ENCODE measurements around the gene THOC1.

Gene THOC1

DNA sequence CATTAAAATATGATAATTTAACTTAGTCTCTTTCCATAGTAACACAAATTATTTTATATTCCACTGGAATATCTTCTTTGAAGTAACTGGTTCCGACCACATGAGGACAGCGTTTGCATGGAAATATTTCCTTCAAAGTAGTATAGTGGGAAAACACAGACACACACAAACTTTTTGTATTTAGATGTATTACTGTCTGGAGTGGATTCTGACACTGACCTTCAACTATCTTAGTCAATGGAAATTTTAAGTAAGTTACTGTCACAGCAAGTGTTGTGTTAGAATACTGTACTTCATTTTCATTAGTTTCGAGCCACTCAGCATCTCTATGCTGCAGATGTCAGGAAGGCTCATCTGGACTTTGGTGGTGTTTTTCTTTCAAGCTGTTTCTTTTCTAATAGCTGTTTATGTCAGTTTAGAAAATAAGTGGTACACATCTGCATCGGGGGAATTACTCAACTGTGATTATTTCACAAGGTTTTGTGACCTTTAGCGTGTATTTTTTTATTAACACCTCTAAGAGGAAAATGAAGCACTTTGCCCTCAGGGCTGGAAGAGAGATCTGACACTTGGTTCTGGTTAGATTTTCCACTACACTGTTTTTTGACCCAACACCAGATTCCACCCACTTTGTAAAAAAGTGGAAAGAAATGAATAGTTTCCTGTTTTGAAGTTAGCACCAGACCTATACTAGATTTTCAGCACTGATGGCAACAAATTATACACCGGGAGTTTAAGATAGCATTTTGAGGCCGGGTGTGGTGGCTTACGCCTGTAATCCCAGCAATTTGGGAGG is 18.9 kb upstream of the THOC1 start:
- no peak overlapping the region for H3K27ac ChIP-seq (ENCODE audit: insufficient read depth in 1 of 2, low read depth in 1 of 2, low read length in 2 of 2, poor library complexity in 1 of 2, severe bottlenecking in 2 of 2)
- H3K27me3 ChIP-seq (replicated peaks in 2 of 5; ENCODE audit: control insufficient read depth in 4 of 5, insufficient read depth in 5 of 5, low read length in 4 of 5) = no peaks in the 10 kb centered on the region
- peak; percentile 31 to 55 (median 51) for DNase-seq
- no peaks in the 10 kb centered on the region for H3K36me3 ChIP-seq (ENCODE audit: control insufficient read depth in 4 of 4, insufficient read depth in 4 of 4, low read length in 3 of 4)
- ChIA-PET CTCF (interaction anchor here (0.8 to 3.2 kb wide), 4 partner anchors 39 to 337 kb away, joined by 4 to 25 read pairs (median 6); no protein-coding TSS in a partner anchor), POLR2A (no interaction called here)
- 92% methylated on average over 3 of the region's 8 CpGs for WGBS (ENCODE audit: insufficient coverage)
- H3K4me3 ChIP-seq (ENCODE audit: control insufficient read depth in 1 of 7, extremely low read depth in 1 of 7, insufficient read depth in 4 of 7, low read depth in 2 of 7, low read length in 6 of 7) = no peak overlapping the region
- H3K4me1 ChIP-seq (ENCODE audit: control extremely low read depth in 1 of 4, control insufficient read depth in 4 of 4, insufficient read depth in 4 of 4, low read length in 3 of 4) = no peaks in the 10 kb centered on the region
- H3K9me3 ChIP-seq (ENCODE audit: control extremely low read depth in 1 of 5, control insufficient read depth in 4 of 5, insufficient read depth in 2 of 5, low read depth in 1 of 5, low read length in 4 of 5) = no peaks in the 10 kb centered on the region

DNA sequence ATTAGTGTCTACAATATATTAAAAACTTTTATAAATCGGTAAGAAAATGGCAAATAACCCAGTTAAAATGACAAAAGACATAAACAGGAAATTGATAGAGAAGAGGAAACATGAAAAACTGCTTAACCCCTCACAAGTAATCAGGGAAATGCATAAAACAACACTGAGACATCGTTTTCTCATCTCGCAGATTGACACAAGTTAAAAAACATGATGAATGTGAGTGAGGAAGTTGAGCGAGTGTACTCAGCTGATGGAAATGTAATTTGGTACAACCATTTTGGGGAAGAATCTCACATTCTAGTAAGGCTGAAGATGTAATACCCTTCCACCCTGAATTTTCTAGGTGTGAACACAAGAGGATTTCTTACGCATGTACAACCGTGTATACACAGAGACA is 18.0 kb upstream of the THOC1 start:
- Histone ChIP-seq H3K9me3 (ENCODE audit: control extremely low read depth in 1 of 5, control insufficient read depth in 4 of 5, insufficient read depth in 2 of 5, low read depth in 1 of 5, low read length in 4 of 5) (no peaks in the 10 kb centered on the region), H3K4me3 (ENCODE audit: control insufficient read depth in 1 of 7, extremely low read depth in 1 of 7, insufficient read depth in 4 of 7, low read depth in 2 of 7, low read length in 6 of 7) (no peak overlapping the region), H3K27ac (ENCODE audit: insufficient read depth in 1 of 2, low read depth in 1 of 2, low read length in 2 of 2, poor library complexity in 1 of 2, severe bottlenecking in 2 of 2) (no peak overlapping the region), H3K4me1 (ENCODE audit: control extremely low read depth in 1 of 4, control insufficient read depth in 4 of 4, insufficient read depth in 4 of 4, low read length in 3 of 4) (no peaks in the 10 kb centered on the region), H3K27me3 (replicated peaks in 2 of 5; ENCODE audit: control insufficient read depth in 4 of 5, insufficient read depth in 5 of 5, low read length in 4 of 5) (no peaks in the 10 kb centered on the region), H3K36me3 (ENCODE audit: control insufficient read depth in 4 of 4, insufficient read depth in 4 of 4, low read length in 3 of 4) (no peaks in the 10 kb centered on the region)
- DNase-seq = no peak
- POLR2A ChIA-PET = no interaction called here
- CTCF ChIA-PET = no interaction called here
- 96% methylated on average over 4 of the region's 6 CpGs for WGBS (ENCODE audit: insufficient coverage)

DNA sequence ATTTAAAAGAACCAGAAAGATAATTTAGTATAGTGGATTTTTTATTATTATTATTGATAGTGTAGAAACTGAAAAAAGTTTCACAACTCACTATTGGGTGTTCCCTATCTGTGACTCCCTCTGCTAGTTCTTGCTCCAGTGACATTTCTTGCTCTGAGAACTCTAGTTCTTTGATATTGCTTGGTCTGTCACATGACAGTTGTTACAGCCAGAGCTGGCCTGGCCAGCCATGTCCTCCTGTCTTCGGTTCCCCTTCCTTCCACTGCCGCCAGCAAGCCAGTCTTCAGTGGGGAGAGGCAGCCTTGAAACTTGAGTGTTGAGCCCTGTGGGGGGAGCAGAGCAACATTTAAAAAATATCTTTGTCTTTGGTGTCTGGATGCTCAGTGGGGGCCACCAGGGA is 7.6 kb upstream of the THOC1 start:
- Histone ChIP-seq H3K9me3 (ENCODE audit: control extremely low read depth in 1 of 5, control insufficient read depth in 4 of 5, insufficient read depth in 2 of 5, low read depth in 1 of 5, low read length in 4 of 5) (peaks cover 0 to 11% (median 0%) of the 10 kb centered on the region in 5 experiments), H3K4me1 (ENCODE audit: control extremely low read depth in 1 of 4, control insufficient read depth in 4 of 4, insufficient read depth in 4 of 4, low read length in 3 of 4) (peaks cover 0 to 2% (median 0%) of the 10 kb centered on the region in 4 experiments), H3K4me3 (ENCODE audit: control insufficient read depth in 1 of 7, extremely low read depth in 1 of 7, insufficient read depth in 4 of 7, low read depth in 2 of 7, low read length in 6 of 7) (no peak overlapping the region), H3K36me3 (ENCODE audit: control insufficient read depth in 4 of 4, insufficient read depth in 4 of 4, low read length in 3 of 4) (no peaks in the 10 kb centered on the region), H3K27me3 (replicated peaks in 2 of 5; ENCODE audit: control insufficient read depth in 4 of 5, insufficient read depth in 5 of 5, low read length in 4 of 5) (no peaks in the 10 kb centered on the region), H3K27ac (ENCODE audit: insufficient read depth in 1 of 2, low read depth in 1 of 2, low read length in 2 of 2, poor library complexity in 1 of 2, severe bottlenecking in 2 of 2) (no peak overlapping the region)
- POLR2A ChIA-PET = no interaction called here
- WGBS (ENCODE audit: insufficient coverage) = 86% methylated on average over 1 of the region's 2 CpGs
- CTCF ChIA-PET = no interaction called here
- no peak for DNase-seq

DNA sequence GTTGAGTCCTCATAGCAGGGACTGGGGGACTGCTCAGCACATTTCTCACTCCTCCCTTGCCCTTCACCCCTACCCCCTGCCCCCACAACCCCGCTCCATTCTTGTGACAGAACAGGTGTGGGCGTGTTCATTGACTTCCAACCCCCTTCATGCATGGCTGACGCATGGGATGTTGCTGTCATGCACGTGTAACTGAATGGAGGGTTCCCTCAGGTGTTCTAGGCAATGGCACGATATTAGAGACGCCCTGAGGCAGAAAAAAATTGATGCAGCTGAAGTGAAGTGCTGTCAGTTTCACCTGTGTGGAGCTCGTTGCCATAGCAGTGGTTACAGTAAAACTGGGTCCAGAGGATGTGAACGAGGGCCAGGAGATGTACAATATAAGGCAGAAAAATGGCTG is 6.5 kb upstream of the THOC1 start:
- H3K36me3 ChIP-seq (ENCODE audit: control insufficient read depth in 4 of 4, insufficient read depth in 4 of 4, low read length in 3 of 4) = no peaks in the 10 kb centered on the region
- H3K27me3 ChIP-seq (replicated peaks in 2 of 5; ENCODE audit: control insufficient read depth in 4 of 5, insufficient read depth in 5 of 5, low read length in 4 of 5) = no peaks in the 10 kb centered on the region
- ChIA-PET CTCF (interaction anchor here (0.6 kb wide), 1 partner anchor 62 kb away, joined by 4 read pairs; no protein-coding TSS in a partner anchor), POLR2A (no interaction called here)
- 98% methylated on average over 5 of the region's 8 CpGs for WGBS (ENCODE audit: insufficient coverage)
- no peak for DNase-seq
- H3K4me1 ChIP-seq (ENCODE audit: control extremely low read depth in 1 of 4, control insufficient read depth in 4 of 4, insufficient read depth in 4 of 4, low read length in 3 of 4) = peaks cover 0 to 6% (median under 1%) of the 10 kb centered on the region in 4 experiments
- H3K4me3 ChIP-seq (ENCODE audit: control insufficient read depth in 1 of 7, extremely low read depth in 1 of 7, insufficient read depth in 4 of 7, low read depth in 2 of 7, low read length in 6 of 7) = no peak overlapping the region
- H3K27ac ChIP-seq (ENCODE audit: insufficient read depth in 1 of 2, low read depth in 1 of 2, low read length in 2 of 2, poor library complexity in 1 of 2, severe bottlenecking in 2 of 2) = no peak overlapping the region
- peaks cover 0 to 11% (median 0%) of the 10 kb centered on the region in 5 experiments for H3K9me3 ChIP-seq (ENCODE audit: control extremely low read depth in 1 of 5, control insufficient read depth in 4 of 5, insufficient read depth in 2 of 5, low read depth in 1 of 5, low read length in 4 of 5)

DNA sequence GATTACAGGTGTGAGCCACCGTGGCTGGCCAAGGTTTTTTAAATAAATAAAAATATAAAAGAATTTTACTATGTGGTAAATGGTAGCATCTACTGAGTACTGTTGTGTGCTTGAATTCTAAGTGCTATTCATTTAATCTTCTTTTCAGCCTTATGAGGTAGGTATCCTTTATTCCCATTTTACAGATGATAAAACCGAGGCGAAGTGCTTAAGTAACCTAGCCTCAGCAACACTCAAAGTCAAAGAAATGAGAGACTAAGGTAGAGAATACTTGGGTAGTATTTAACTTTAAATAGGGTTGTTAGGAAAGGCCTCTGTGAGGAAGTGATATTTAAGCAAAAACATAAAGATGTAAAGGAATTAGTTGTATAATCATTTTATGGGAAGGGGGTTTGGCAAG is 5.7 kb upstream of the THOC1 start:
- no peaks in the 10 kb centered on the region for H3K27me3 ChIP-seq (replicated peaks in 2 of 5; ENCODE audit: control insufficient read depth in 4 of 5, insufficient read depth in 5 of 5, low read length in 4 of 5)
- H3K36me3 ChIP-seq (ENCODE audit: control insufficient read depth in 4 of 4, insufficient read depth in 4 of 4, low read length in 3 of 4) = no peaks in the 10 kb centered on the region
- no peak overlapping the region for H3K4me3 ChIP-seq (ENCODE audit: control insufficient read depth in 1 of 7, extremely low read depth in 1 of 7, insufficient read depth in 4 of 7, low read depth in 2 of 7, low read length in 6 of 7)
- peaks cover 0 to 14% (median 6%) of the 10 kb centered on the region in 4 experiments for H3K4me1 ChIP-seq (ENCODE audit: control extremely low read depth in 1 of 4, control insufficient read depth in 4 of 4, insufficient read depth in 4 of 4, low read length in 3 of 4)
- 100% methylated on average over 2 of the region's 3 CpGs for WGBS (ENCODE audit: insufficient coverage)
- peaks cover 0 to 7% (median 0%) of the 10 kb centered on the region in 5 experiments for H3K9me3 ChIP-seq (ENCODE audit: control extremely low read depth in 1 of 5, control insufficient read depth in 4 of 5, insufficient read depth in 2 of 5, low read depth in 1 of 5, low read length in 4 of 5)
- ChIA-PET CTCF (no interaction called here), POLR2A (no interaction called here)
- no peak for DNase-seq
- no peak overlapping the region for H3K27ac ChIP-seq (ENCODE audit: insufficient read depth in 1 of 2, low read depth in 1 of 2, low read length in 2 of 2, poor library complexity in 1 of 2, severe bottlenecking in 2 of 2)

DNA sequence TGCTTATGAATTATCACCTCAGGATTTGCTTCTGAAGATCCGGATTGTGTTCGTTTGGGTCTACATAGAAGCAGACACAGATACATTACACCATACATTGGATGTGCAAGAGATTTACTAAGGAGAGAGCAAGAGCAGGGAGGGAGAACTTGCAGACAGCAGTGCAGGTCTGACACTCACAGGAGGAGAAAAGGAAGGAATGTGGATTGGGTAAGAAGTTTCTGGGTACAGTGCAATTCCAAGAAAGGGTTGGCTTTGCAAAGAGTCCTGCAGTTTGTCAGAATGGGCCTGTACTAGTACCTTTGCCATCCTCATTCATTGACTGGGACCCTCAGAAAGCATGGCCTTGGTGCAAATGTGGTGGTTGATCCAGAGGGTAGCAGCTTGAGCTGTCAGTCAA is 4.8 kb upstream of the THOC1 start:
- ChIA-PET POLR2A (no interaction called here), CTCF (no interaction called here)
- no peak for DNase-seq
- Histone ChIP-seq H3K4me1 (ENCODE audit: control extremely low read depth in 1 of 4, control insufficient read depth in 4 of 4, insufficient read depth in 4 of 4, low read length in 3 of 4) (peaks cover 0 to 17% (median 8%) of the 10 kb centered on the region in 4 experiments), H3K4me3 (ENCODE audit: control insufficient read depth in 1 of 7, extremely low read depth in 1 of 7, insufficient read depth in 4 of 7, low read depth in 2 of 7, low read length in 6 of 7) (no peak overlapping the region), H3K27ac (ENCODE audit: insufficient read depth in 1 of 2, low read depth in 1 of 2, low read length in 2 of 2, poor library complexity in 1 of 2, severe bottlenecking in 2 of 2) (no peak overlapping the region), H3K36me3 (ENCODE audit: control insufficient read depth in 4 of 4, insufficient read depth in 4 of 4, low read length in 3 of 4) (no peaks in the 10 kb centered on the region), H3K9me3 (ENCODE audit: control extremely low read depth in 1 of 5, control insufficient read depth in 4 of 5, insufficient read depth in 2 of 5, low read depth in 1 of 5, low read length in 4 of 5) (peaks cover 0 to 2% (median 0%) of the 10 kb centered on the region in 5 experiments), H3K27me3 (replicated peaks in 2 of 5; ENCODE audit: control insufficient read depth in 4 of 5, insufficient read depth in 5 of 5, low read length in 4 of 5) (no peaks in the 10 kb centered on the region)
- no CpG with 5 or more reads among the region's 2 CpGs for WGBS (ENCODE audit: insufficient coverage)

DNA sequence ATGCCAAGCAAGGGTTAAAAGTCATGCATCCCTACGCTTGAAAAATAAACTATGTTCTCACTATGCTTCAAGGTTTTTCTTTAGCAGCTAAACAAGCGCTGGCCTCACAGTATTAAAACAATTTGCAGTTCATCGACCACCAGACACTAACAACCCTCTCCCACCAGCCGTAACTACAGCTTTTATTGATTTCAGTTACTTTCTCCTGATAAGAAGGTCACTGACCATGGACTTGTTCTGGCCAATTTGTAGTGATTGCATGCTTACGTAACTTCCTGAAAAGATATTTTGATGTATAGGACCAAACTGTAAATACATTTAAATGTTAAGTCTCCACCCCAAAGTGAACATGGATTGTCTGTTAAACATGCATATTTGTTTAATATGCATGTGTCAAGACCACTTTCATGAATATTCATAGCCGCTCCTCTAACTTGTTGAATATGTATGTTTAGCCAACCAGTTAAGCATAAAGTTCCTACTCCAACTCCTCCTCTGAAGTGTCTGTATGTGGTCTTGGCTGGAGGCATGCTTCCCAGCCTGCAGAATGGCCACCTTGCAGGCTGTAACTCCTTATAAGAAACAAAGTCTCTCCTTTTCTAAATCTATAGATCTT is 1.7 kb upstream of the THOC1 start:
- Histone ChIP-seq H3K27me3 (replicated peaks in 2 of 5; ENCODE audit: control insufficient read depth in 4 of 5, insufficient read depth in 5 of 5, low read length in 4 of 5) (no peaks in the 10 kb centered on the region), H3K4me1 (ENCODE audit: control extremely low read depth in 1 of 4, control insufficient read depth in 4 of 4, insufficient read depth in 4 of 4, low read length in 3 of 4) (peaks cover 4 to 27% (median 17%) of the 10 kb centered on the region in 4 experiments), H3K4me3 (ENCODE audit: control insufficient read depth in 1 of 7, extremely low read depth in 1 of 7, insufficient read depth in 4 of 7, low read depth in 2 of 7, low read length in 6 of 7) (no peak overlapping the region), H3K36me3 (ENCODE audit: control insufficient read depth in 4 of 4, insufficient read depth in 4 of 4, low read length in 3 of 4) (peaks cover 2 to 6% (median 4%) of the 10 kb centered on the region in 4 experiments), H3K27ac (ENCODE audit: insufficient read depth in 1 of 2, low read depth in 1 of 2, low read length in 2 of 2, poor library complexity in 1 of 2, severe bottlenecking in 2 of 2) (no peak overlapping the region), H3K9me3 (ENCODE audit: control extremely low read depth in 1 of 5, control insufficient read depth in 4 of 5, insufficient read depth in 2 of 5, low read depth in 1 of 5, low read length in 4 of 5) (no peaks in the 10 kb centered on the region)
- ChIA-PET CTCF (interaction anchor here (1.0 to 1.5 kb wide), 2 partner anchors 23 to 347 kb away, joined by 3 to 7 read pairs; no protein-coding TSS in a partner anchor), POLR2A (no interaction called here)
- DNase-seq = no peak
- WGBS (ENCODE audit: insufficient coverage) = 93% methylated on average over 2 of the region's 6 CpGs

Measured in common myeloid progenitor, CD34-positive (primary cell).